Central memory CD4-positive, alpha-beta T cell (primary cell): ENCODE measurements around the gene BCS1L.
A peak's percentile ranks its signal among the peaks of the same experiment; 100 is the strongest.

ENCODE experiments used
- DNase-seq: peaks from one replicate; pipeline ENCODE4 v3.0.0; 2022

Gene BCS1L

DNA sequence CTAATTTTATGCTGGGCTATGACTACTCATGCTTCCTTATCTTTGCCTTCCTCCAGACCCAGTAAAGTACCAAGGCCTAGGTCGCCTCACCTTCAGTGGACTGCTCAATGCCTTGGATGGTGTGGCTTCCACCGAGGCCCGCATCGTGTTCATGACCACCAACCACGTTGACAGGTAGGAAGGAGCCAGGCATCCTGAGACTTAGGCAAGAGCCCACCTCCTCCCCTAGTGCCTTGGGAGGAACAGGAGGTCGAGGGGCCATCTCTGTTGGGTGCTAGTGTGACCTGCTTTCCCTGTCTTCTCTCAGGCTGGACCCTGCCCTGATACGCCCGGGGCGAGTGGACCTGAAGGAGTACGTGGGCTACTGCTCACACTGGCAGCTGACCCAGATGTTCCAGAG, 3.3 kb downstream of the BCS1L start:
- DNase-seq: no peak

DNA sequence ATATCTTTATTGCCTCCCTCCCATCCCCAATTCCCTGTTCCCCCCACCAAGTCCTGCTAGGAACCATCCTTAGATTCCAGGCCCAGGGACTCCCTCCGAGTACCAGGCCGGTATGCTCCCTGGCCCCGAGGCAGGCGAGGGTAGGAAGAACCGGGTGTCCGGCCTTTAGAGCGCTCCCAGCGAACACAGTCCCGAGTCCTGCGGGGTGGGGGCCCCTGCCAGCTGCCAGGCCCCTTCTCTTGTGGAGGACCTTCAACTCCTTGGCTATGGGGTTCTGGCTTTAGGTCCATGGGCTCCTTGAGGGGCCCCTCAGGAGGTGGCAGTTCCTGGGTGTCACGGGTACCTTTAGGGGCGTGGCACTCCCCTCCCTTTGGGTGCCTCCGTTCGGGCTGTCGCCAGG, 4.4 kb downstream of the BCS1L start:
- DNase-seq: no peak

GRCh38 chr2:218664653-218665052, 5.2 kb downstream of the BCS1L start:
- DNase-seq: no peak

DNA sequence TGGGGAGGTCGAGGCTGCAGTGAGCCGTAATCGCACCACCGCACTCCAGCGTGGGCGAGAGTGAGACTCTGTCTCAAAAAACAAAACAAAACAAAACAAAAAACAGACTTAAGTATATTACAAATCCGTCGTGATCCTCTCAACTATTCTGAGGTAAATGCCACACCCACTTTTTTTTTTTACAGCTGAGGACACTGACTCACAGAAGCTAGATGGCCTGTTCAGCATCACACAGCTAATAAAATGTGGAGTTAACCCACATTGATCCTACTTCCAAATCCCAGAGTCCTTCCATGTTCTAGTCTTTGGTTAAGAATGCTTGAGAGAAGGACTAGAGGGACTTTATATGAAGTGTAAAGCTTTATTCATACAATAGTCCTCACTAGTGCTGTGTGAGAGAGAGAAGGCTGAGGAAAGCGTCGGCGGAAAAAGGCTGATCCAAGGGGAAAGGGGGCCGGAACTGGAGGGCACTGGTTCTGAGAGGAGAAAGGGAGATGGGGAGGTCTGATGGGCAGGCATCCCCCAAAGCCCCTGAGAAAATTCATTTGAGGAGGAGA, 11.7 kb downstream of the BCS1L start:
- no peak for DNase-seq

DNA sequence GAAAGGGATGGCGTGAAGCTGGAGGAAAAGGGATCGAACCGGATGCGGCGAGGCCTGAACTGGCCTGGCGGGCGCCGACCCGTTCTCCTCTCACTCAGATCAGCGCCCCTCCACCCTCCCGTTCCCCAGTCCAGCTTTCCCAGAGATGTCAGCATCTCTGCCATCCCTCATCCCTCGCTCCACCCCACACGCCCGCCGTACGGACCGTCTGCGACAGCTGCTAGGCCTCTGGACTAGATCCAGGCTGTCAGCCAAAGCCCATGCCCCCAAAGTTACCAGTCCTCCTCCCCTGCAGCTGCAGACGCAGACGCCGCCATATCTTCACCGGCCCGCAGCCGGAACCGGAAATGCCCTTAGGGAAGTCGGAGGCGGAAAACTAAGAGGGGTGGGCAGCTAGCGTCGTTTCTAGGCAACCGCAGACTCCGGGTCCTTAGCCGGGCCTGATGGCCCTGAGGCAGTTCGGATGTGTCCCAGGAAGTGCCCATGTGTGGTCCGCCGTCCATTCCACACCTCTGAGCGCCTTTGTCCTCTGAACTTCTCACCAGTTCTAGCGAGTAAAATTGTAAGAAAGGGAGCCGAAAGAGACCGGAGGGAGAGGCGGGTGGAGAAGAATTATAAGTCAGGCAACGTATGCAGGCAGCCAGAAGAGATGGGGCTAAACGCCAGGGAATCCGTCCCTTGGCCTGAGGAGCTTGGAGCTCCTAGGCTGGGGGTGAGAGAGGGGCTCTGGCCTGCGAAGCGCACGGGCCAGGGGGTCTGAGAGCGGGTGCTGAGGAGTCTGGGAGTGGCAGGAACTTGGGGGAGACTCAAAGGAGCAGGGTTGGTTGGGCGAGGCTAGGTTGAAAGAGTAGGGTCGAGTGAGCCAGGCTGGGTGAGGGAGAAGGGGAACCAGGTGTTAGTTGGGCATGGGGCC, 12.4 kb downstream of the BCS1L start, which contains the start of the genes RNF25 and STK36:
TSS of gene RNF25 (minus strand) at position 349 of the 913 bp plus-strand sequence. CDS start at position 317, 32 bp downstream.
TSS of gene STK36 (plus strand) at position 433 of the 913 bp plus-strand sequence. CDS start 744 bp downstream, outside the sequence.
- DNase-seq: peak; percentile 79

DNA sequence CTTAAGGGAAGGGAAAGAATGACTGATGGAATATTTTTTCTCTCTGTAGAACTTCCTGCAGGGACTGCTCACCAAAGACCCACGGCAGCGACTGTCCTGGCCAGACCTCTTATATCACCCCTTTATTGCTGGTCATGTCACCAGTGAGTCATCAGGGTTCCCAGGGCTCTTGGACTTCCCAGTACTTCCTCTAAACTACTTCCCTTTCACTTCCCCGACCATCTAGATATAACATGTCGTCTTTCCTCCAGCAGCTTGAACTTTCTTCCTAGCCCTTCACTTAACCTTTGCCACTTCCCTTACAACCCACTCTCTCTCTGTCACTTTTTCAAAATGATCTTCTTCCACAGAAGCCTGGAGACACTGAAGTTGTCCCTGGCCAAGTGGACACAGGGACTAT, 19.6 kb downstream of the BCS1L start:
- no peak for DNase-seq

GRCh38 chr2:218680061-218680460, 20.6 kb downstream of the BCS1L start:
- no peak for DNase-seq

- DNase-seq: peak; percentile 29
Measured at GRCh38 chr2:218687400-218688060, 28.0 kb downstream of the BCS1L start.

- no peak for DNase-seq
Measured at GRCh38 chr2:218691234-218691633, 31.8 kb downstream of the BCS1L start.

DNA sequence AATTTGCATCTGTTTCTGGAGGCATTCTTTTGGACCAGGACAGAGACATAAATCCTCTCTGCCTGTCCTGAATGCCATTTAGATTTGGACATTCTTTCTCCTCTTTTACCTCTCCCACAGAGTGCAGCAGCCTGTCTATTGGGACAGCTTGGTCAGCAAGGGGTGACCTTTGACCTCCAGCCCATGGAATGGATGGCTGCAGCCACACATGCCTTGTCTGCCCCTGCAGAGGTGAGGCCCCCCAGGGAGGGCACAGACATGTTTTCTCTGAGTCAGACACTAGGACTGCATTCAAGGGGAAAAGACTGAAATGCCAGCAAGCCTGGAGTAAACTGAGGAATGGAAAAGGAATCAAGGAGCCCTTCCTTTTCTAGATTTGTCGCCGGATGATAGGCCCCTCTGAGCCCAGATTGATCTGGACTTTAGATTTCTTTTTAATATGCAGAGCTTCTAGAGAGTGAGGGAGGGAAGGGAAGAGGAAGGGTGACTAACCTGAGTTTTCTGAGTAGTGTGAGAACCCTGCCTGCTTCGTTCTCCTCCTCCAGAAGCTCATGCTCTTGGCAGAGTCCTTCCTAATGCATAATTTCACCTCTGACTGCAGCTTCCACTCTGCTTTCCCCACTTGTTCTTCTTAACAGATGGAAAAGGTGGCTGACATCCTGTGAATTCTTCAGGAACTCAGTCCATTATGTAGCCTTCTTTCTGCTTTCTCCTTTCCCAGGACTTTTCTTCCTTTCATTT, 35.1 kb downstream of the BCS1L start:
- no peak for DNase-seq

DNA sequence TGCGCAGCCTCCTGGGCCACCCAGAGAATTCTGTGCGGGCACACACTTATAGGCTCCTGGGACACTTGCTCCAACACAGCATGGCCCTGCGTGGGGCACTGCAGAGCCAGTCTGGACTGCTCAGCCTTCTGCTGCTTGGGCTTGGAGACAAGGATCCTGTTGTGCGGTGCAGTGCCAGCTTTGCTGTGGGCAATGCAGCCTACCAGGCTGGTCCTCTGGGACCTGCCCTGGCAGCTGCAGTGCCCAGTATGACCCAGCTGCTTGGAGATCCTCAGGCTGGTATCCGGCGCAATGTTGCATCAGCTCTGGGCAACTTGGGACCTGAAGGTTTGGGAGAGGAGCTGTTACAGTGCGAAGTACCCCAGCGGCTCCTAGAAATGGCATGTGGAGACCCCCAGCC, 39.4 kb downstream of the BCS1L start:
- no peak for DNase-seq

- no peak for DNase-seq
Measured at GRCh38 chr2:218701806-218702205, 42.3 kb downstream of the BCS1L start.

DNA sequence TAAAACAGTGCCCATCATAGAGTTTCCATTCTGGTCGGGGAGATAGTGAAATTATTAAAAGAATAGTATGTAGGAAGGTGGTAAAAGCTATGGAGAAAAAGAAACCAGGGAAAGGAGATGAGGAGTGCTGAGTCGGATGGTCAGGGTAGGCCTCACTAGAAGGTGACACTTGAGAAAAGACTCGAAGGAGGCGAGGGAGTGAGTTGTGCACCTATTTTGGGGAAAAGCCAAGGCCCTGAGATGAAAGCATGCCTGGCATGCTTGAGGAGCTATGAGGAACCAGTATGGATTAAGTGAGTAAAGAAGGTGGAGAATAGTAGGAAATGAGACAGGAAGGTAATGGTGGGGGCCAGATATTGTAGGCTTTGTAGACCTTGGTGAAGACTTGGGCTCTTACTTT, 43.9 kb downstream of the BCS1L start:
- DNase-seq: no peak

DNA sequence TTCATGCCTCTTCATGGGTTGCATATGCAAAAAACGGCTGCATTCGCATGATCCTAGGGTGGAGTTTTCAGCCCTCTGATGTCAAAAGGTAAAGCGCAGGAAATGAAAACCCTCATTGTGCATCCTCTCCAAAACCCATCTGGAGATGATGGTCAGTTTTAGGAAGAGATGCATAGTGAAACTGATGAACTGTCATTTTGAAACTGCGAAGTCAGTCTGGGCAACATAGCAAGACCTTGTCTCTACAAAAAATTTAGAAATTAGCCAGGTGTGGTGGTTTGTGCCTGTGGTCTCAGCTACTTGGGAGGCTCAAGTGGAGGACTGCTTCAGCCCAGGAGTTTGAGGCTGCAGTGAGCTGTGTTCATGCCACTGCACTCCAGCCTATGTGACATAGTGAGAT, 48.6 kb downstream of the BCS1L start:
- no peak for DNase-seq

- DNase-seq: no peak
Measured at GRCh38 chr2:218709908-218710307, 50.4 kb downstream of the BCS1L start.

DNA sequence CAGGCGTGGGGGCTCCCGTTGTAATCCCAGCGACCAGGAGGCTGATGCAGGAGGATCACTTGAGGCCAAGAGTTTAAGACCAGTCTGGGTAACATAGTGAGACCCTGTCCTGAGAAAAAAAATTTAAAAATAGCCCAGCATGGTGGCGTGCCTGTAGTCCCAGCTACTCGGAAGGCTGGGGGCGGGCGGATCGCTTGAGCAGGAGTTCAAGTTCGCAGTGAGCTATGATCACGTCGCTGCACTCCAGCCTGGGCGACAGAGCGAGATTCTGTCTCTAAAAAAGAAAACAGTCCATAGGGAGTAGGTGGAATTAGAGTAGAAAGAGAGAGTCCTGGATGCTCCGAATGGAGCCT, 50.8 kb downstream of the BCS1L start:
- no peak for DNase-seq

GRCh38 chr2:218710687-218711549, 51.4 kb downstream of the BCS1L start, which contains the start of gene TTLL4:
TTLL4 (plus strand) TSS chr2:218710835; CDS start chr2:218737677, 26,842 bp downstream.
- DNase-seq: peak; percentile 99

- no peak for DNase-seq
Measured at GRCh38 chr2:218711550-218711929, 52.1 kb downstream of the BCS1L start.
